SKM-1 treated with dmso at 0.1 percent for 144 hours (cell line): Measurements from ENCODE around the gene OR2Y1.
"Not testable (repeated sequence)": the region's sequence is repeated elsewhere in the genome, so short reads cannot be mapped to it uniquely, and the experiment has no call there.

Experiments used
- DNase-seq: peaks from one replicate; lab custom pipeline; 2025; ENCODE audit not compliant: unreplicated experiment; lab: John Stamatoyannopoulos, UW

Gene OR2Y1

DNA sequence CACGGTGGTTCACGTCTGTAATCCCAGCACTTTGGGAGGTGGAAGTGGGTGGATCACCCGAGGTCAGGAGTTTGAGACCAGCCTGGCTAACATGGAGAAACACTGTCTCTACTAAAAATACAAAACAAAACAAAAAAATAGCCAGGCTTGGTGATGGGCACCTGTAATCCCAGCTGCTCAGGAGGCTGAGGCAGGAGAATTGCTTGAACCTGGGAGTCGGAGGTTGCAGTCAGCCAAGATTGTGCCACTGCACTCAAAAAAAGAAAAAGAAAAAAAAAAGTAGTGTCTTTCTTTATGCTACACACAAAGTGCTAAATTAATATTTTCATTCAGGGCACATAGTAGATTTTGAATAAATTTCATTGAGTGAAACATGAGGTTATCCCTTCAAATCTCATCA lies 1.1 kb upstream of the OR2Y1 start:
- DNase-seq: not testable (repeated sequence)

DNA sequence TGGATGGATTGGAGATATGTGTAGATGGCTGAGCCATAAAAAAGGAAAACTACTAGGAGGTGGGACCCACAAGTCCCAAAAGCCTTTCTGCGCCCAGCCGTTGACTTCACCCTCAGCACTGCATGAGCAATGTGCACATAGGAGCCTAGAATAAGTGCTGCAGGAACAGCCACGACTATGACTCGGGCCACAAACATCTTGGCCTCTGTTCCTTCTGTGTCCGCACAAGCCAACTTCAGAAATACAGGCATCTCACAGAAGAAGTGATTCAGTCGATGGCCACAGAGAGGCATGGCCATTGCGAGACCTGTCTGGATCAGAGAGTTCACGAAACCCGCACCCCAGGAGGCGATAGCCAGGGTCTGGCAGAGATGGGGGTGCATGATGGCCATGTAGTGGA lies 587 bp downstream of the OR2Y1 start:
- DNase-seq: no peak

- no peak for DNase-seq
Observed at GRCh38 chr5:180736536-180736935, 3.3 kb downstream of the OR2Y1 start.

DNA sequence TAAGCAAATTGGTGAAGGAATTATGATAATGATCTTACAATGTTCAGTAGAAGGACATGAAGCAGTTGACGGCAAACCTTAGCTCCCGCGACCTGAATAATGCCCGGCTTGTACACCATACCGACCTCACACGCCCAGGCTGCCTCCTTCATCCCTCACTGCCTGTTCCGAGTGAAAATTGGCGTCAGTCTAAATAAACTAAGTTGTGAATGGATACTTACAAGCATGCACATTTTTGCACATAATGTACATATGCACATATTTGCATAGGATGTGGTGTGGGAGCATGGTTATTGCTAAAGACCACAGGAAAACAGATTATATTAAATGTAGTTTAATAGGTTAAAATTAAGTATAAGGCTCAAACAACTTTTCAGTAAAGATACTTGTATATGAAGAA lies 14.9 kb downstream of the OR2Y1 start:
- no peak for DNase-seq

GRCh38 chr5:180723936-180724335 lies 15.9 kb downstream of the OR2Y1 start:
- no peak for DNase-seq

DNA sequence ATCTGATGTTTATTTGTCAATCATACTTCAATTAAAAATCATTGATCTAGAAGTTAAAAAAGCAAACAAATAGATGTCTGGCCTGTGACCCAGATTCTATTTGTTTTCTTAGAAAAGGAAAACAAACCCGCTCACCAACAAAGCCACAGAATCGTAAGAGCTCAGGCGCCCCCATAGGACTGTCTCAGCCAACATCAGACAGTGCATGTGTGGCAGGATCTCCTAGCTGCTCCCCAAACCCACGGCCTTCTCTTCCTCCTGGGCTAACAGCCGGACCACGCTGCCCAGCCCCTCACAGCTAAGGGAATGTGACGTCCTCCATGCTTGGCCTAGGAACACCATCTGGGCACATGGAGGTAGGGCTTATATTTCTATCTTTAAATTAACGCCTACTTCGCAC lies 19.4 kb downstream of the OR2Y1 start:
- no peak for DNase-seq

DNA sequence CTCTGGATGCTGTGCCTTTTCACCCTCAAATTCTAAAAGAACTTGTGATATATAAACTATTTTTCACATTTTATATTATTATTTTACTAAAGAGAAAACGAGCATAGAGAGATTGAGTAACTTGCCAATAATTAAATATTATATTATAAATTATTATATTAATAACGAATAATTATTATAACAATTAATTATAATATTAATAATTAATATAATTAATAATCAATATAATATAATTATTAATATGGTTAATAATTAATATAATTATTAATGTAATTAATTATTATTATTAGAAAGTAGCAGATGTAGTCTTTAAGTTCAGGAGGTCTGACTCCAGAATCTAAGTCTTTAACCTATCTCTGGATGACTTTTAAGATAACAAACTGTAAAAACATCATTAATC lies 20.1 kb downstream of the OR2Y1 start:
- no peak for DNase-seq

DNA sequence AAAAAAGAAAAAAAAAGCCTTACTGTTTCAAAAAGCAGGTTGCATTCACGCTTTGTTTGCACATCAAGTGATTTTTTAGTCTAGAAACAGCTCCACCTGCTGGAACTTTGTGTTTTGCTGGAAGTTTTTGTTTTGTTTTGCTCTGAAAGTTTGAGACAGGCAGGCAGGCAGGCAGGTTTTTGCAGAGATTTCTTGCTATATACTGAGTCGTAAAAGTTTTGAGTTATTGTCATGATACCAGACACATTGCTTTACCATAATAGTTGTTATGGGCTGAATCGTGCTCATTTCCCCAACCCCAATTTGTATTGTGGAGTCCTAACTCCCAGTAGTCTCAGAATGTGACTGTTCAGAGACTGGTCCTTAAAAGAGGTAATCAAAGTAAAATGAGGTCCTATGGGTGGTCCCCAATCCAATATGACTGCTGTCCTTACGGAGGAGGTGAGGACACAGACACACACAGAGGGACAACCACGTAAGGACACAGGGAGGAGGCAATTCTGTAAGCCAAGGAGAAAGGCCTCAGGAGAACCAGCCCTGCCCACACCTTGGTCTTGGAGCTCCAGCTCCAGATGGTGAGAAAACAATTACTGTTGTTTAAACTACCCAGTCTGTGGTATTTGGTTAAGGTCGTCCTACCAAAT lies 20.9 kb downstream of the OR2Y1 start:
- DNase-seq: peak; percentile 13

- no peak for DNase-seq
Observed at GRCh38 chr5:180717989-180718388, 21.9 kb downstream of the OR2Y1 start.

GRCh38 chr5:180704362-180704761 lies 35.5 kb downstream of the OR2Y1 start:
- no peak for DNase-seq

- no peak for DNase-seq
Observed at GRCh38 chr5:180703912-180704311, 35.9 kb downstream of the OR2Y1 start.

GRCh38 chr5:180703371-180703770 lies 36.5 kb downstream of the OR2Y1 start:
- not testable (repeated sequence) for DNase-seq

DNA sequence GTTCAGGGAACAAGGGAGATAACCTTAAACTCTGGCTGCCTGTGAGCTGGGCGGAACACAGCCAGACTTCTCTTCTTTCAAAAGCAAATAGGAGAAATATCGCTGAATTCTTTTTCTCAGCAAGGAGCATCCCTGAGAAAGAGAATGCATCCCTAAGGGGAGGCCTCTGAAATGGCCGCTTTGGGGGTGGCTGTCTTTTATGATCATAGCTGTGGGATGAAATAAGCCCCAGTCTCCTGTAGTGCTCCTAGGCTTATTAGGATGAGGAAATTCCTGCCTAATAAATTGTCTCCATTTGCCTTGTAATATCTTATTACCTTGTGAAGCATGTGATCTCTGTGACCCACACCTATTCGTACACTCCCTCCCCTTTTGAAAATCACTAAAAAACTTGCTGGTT lies 39.4 kb downstream of the OR2Y1 start:
- DNase-seq: not testable (repeated sequence)

- no peak for DNase-seq
Observed at GRCh38 chr5:180699042-180699441, 40.8 kb downstream of the OR2Y1 start.

DNA sequence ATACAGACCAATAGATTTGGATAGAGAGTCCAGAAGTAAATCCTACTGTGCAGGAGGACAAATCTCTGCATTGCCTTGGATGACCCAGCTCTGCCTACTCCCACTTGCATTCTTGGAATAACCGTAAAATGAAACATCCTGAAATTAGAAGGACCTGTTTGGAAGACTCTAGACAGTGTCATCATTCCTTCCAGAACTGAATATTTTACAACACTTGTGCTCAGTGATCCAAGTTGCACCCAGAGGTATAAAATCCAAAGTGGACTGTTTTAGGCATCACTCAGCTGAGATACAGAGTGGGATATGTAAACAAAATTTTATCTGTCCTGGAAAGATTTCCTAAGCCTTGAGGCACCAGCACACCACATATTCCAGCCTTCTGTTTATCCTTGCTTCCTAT lies 43.7 kb downstream of the OR2Y1 start:
- DNase-seq: no peak

GRCh38 chr5:180692429-180692828 lies 47.4 kb downstream of the OR2Y1 start:
- no peak for DNase-seq

DNA sequence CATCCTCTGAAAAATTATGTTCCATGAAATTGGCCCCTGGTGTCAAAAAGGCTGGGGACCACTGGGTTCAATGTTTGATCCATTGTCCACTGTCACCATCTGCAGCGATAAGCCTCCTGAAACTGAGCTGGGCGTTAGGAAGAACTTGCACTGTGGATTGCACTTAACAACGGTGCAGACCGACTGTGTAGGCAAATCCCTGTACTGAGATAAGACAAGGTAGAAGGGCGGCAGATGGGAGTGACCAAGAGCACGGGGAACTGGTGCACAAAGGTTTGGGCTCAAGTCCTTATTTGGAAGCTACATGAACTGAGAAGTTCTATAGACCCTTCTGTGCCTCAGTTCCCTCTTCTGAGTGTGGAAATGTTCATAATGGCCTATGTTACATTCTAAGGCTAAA lies 48.8 kb downstream of the OR2Y1 start:
- no peak for DNase-seq

DNA sequence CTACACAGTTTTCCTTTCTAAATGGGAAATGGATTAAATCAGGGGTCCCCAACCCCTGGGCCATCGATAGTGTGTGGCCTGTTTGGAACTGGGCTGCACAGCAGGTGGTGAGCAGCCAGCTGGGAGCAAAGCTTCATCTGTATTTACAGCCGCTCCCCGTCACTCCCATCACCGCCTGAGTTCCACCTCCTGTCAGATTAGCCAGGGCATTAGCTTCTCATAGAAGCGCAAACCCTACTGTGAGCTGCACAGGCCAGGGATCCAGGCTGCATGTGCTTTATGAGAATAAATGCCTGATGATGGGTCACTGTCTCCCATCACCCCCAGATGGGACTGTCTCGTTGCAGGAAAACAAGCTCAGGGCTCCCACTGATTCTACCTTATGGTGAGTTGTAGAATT lies 49.3 kb downstream of the OR2Y1 start:
- no peak for DNase-seq

- DNase-seq: no peak
Observed at GRCh38 chr5:180689775-180690174, 50.1 kb downstream of the OR2Y1 start.
